ENCODE results near the gene KRTAP16-1. TPM values are rescaled to one million over a fixed set of nuclear protein-coding genes. Genes with fewer than 3 reads are reported as not detected.
"Not testable (repeated sequence)": the region's sequence is repeated elsewhere in the genome, so short reads cannot be mapped to it uniquely, and the experiment has no call there.

Gene KRTAP16-1, protein sequence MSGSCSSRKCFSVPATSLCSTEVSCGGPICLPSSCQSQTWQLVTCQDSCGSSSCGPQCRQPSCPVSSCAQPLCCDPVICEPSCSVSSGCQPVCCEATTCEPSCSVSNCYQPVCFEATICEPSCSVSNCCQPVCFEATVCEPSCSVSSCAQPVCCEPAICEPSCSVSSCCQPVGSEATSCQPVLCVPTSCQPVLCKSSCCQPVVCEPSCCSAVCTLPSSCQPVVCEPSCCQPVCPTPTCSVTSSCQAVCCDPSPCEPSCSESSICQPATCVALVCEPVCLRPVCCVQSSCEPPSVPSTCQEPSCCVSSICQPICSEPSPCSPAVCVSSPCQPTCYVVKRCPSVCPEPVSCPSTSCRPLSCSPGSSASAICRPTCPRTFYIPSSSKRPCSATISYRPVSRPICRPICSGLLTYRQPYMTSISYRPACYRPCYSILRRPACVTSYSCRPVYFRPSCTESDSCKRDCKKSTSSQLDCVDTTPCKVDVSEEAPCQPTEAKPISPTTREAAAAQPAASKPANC
- total RNA-seq (not detected), polyA plus RNA-seq (ENCODE audit: insufficient read length in 2 of 2) (not detected)
- long read RNA-seq, donor 1, result 0 reads
- long read RNA-seq, donor 2, result 0 reads
- long read RNA-seq, donor 3, result 0 reads
- long read RNA-seq, donor 4, result 0 reads

DNA sequence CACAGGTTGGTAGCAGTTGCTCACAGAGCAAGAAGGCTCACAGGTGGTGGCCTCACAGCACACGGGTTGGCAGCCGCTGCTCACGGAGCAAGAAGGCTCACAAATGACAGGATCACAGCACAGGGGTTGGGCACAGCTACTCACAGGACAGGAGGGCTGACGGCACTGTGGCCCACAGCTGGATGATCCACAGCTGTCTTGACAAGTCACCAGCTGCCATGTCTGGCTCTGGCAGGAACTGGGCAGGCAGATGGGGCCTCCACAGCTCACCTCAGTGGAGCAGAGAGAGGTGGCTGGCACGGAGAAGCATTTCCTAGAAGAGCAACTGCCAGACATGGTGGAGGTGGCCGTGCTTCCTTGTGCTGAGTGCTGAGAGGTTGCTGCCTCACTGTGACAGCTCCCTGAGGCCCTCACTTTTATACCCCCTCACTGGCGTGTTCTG, at the start of gene KRTAP16-1:
TSS of gene KRTAP16-1 (minus strand) at position 392 of the 442 bp plus-strand sequence. CDS start at position 336, 56 bp downstream.
- no peak within 1 kb of the TSS for H3K4me3 ChIP-seq (ENCODE audit: low read depth, low read length)
- H3K27me3 ChIP-seq (ENCODE audit: control insufficient read depth, insufficient read depth, low read length), result no peaks in the 10 kb centered on the region
- no peaks in the 10 kb centered on the region for H3K36me3 ChIP-seq (ENCODE audit: control insufficient read depth, insufficient read depth, low read length)
- 68% methylated on average over 6 of the region's 7 CpGs for WGBS (ENCODE audit: insufficient coverage)
- H3K27ac ChIP-seq (ENCODE audit: low read depth, low read length), result no peak within 1 kb of the TSS
- peaks cover 18% of the 10 kb centered on the region for H3K4me1 ChIP-seq (ENCODE audit: control insufficient read depth, insufficient read depth, low read length)
- no peaks in the 10 kb centered on the region for H3K9me3 ChIP-seq (ENCODE audit: control insufficient read depth, insufficient read depth, low read length)
- no peak for DNase-seq (ENCODE audit: low read depth in 4 of 6, low spot score in 6 of 6)

DNA sequence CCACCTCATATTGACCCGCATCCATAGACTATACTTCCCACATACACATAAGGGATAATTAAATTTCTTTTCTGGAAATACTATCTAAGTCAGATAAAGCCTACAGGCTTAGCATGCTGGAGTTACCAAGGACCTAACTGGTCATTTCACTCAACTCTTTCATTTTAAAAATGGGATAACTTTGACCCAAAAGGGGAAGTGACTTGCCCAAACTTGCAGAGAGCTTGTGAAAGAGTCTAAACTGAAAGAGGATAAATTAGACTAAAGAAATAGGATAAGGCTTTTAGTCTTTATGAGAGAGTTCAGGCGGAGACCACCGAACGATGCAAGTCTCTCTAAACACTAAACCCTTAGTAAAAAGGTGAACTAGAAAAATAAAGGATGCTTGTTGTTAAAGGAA, 45.4 kb upstream of the KRTAP16-1 start:
- no CpG with 5 or more reads among the region's 4 CpGs for WGBS (ENCODE audit: insufficient coverage)
- H3K36me3 ChIP-seq (ENCODE audit: control insufficient read depth, insufficient read depth, low read length), result no peaks in the 10 kb centered on the region
- H3K27ac ChIP-seq (ENCODE audit: low read depth, low read length), result no peak overlapping the region
- H3K27me3 ChIP-seq (ENCODE audit: control insufficient read depth, insufficient read depth, low read length), result no peaks in the 10 kb centered on the region
- no peak for DNase-seq (ENCODE audit: low read depth in 4 of 6, low spot score in 6 of 6)
- no peaks in the 10 kb centered on the region for H3K4me1 ChIP-seq (ENCODE audit: control insufficient read depth, insufficient read depth, low read length)
- no peak overlapping the region for H3K4me3 ChIP-seq (ENCODE audit: low read depth, low read length)
- H3K9me3 ChIP-seq (ENCODE audit: control insufficient read depth, insufficient read depth, low read length), result no peaks in the 10 kb centered on the region

DNA sequence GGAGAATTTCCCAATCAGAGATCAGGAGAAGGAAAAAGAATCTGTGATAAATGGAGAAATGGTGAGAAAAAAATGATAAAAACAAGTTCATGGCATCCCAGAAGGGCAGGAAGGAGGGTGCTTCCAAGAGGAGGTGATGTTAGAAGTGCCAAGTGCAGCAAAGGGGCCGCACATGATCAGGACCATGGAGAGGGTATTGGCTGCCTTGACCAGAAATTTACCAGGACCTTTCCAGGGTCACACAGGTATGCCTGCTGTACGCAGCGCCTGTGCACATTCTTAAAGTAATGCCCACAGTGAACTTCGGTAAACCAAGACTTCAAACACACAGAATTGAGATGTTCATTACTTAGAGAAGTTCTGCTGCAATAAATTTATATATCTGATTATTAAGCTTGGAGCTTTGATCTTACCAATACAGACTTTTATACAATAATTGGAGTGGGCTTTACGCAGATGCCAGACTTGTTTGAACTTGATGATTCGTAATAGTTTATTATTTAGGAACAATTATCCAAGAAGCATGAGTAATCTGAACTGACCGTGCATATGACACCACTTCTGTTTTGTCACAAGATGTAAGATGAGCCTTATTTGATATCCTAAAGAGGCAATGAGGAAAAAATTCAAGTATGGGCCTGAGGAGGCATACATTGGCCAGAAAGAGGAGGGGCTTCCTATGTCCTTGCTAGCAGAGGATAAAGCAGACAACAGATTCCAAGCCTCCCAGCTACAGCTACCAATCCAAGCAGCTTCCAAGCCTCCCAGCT, 43.7 kb upstream of the KRTAP16-1 start:
- WGBS (ENCODE audit: insufficient coverage), result 100% methylated on average over 1 of the region's 7 CpGs
- H3K9me3 ChIP-seq (ENCODE audit: control insufficient read depth, insufficient read depth, low read length), result no peaks in the 10 kb centered on the region
- H3K4me1 ChIP-seq (ENCODE audit: control insufficient read depth, insufficient read depth, low read length), result peaks cover 6% of the 10 kb centered on the region
- H3K4me3 ChIP-seq (ENCODE audit: low read depth, low read length), result no peak overlapping the region
- H3K27me3 ChIP-seq (ENCODE audit: control insufficient read depth, insufficient read depth, low read length), result no peaks in the 10 kb centered on the region
- H3K27ac ChIP-seq (ENCODE audit: low read depth, low read length), result no peak overlapping the region
- H3K36me3 ChIP-seq (ENCODE audit: control insufficient read depth, insufficient read depth, low read length), result no peaks in the 10 kb centered on the region
- DNase-seq (ENCODE audit: low read depth in 4 of 6, low spot score in 6 of 6), result no peak

DNA sequence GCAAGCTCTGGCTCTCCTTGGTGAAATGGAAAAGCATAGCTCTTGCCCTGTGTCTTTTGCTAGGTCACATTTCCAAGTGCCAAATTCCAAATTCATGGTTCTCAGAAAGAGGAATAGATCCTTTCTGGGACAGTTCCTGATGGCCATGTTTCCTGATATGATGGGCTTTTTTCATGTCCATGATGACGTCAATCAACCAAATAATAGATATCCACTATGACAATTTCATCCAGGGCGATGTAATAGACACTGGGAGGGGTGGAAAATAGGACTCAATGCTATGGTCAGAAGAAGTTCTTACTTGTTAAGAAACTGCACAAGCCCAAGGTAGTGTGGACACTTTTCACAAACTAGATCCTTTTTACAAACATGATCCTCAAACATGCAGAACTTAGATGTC, 42.1 kb upstream of the KRTAP16-1 start:
- Histone ChIP-seq H3K9me3 (ENCODE audit: control insufficient read depth, insufficient read depth, low read length) (no peaks in the 10 kb centered on the region), H3K27me3 (ENCODE audit: control insufficient read depth, insufficient read depth, low read length) (no peaks in the 10 kb centered on the region), H3K4me1 (ENCODE audit: control insufficient read depth, insufficient read depth, low read length) (peaks cover 6% of the 10 kb centered on the region), H3K27ac (ENCODE audit: low read depth, low read length) (no peak overlapping the region), H3K4me3 (ENCODE audit: low read depth, low read length) (no peak overlapping the region), H3K36me3 (ENCODE audit: control insufficient read depth, insufficient read depth, low read length) (no peaks in the 10 kb centered on the region)
- no peak for DNase-seq (ENCODE audit: low read depth in 4 of 6, low spot score in 6 of 6)
- no CpG with 5 or more reads among the region's 2 CpGs for WGBS (ENCODE audit: insufficient coverage)

DNA sequence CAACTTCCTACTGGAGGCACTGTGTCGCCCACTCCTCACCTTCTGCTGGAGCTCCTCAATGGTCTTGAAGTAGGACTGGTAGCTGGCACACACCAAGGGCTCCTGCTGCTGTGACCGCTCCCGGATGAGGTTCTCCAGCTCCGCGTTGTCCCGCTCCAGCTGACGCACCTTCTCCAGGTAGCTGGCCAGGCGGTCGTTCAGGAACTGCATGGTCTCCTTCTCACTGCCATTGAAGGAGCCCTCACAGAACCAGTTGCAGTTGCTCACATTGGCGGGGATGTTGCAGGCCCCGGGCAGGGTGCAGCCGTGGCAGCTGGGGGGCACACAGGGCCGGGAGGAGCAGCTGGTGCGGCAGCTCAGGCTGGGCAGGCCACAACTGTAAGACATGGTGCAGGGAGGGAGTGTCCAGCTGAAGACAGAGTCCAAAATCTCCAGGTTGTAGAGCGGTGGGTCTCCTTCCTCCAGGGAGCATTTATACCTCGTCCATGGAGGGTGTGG, 41.3 kb upstream of the KRTAP16-1 start, which contains the start of gene KRT33A:
TSS of gene KRT33A (minus strand) at position 448 of the 498 bp plus-strand sequence. CDS start at position 387, 61 bp downstream.
- H3K4me3 ChIP-seq (ENCODE audit: low read depth, low read length); H3K27me3 ChIP-seq (ENCODE audit: control insufficient read depth, insufficient read depth, low read length); H3K27ac ChIP-seq (ENCODE audit: low read depth, low read length); H3K36me3 ChIP-seq (ENCODE audit: control insufficient read depth, insufficient read depth, low read length); DNase-seq (ENCODE audit: low read depth in 4 of 6, low spot score in 6 of 6); H3K9me3 ChIP-seq (ENCODE audit: control insufficient read depth, insufficient read depth, low read length); H3K4me1 ChIP-seq (ENCODE audit: control insufficient read depth, insufficient read depth, low read length): not testable (repeated sequence)
- WGBS (ENCODE audit: insufficient coverage), result 89% methylated on average over 11 of the region's 16 CpGs

DNA sequence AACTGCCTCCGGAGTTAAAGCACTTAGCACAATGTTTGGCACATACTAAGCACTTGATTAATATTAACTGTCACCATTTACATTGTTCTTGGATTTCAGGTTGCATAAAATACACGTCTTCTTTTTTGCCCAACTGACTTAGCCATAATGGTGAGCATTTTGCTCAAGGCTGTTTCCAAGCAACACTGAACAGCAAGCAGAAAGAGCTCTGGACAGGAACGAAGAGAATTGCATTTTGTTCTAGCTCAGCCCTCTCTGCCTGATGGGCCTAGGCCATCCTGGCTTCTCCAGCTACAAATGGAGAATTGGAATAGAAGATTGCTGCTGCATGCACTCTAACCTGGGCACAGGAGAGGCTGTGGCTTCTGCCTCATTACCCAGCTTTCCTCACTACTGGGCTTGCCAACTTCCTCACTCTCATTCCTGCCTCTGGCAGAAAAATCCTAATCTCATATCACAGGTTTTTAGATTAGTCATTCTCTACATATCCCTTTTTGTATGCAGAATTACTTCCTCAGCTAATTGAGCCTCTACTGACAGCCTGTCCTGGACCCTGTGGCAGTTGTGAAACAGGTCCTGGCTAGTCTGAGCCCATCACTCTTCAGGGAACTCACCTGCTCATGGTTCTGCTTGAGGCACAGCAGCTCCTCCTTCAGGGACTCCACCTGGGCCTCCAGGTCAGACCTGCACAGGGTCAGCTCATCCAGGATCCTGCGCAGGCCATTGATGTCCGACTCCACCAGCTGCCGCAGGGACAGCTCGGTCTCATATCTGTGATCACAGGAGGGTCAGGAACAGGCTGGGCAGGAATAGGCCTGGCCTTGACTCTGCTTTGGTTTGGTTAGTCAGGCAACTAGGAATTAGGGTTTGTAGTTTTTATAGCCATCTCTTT, 39.0 kb upstream of the KRTAP16-1 start:
- WGBS (ENCODE audit: insufficient coverage), result 73% methylated on average over 7 of the region's 7 CpGs
- H3K27ac ChIP-seq (ENCODE audit: low read depth, low read length), result no peak overlapping the region

DNA sequence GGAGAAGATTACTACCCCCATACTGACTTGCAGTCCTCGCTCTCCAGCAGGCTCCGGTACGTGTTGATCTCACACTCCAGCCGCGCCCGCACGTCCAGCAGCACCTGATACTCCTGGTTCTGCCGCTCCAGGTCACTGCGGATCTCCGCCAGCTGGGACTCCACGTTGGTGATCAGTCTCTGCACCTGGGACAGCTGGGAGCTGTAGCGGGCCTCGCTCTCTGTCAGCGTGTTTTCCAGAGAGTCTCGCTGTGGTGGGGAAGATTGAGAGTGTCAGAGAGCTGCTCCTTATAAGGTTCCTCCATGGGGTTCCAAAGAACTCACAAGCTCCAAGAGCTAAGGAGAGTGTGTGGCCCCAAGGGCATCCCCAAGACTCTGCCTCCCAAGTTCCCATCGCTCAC, 37.3 kb upstream of the KRTAP16-1 start:
- H3K9me3 ChIP-seq (ENCODE audit: control insufficient read depth, insufficient read depth, low read length); DNase-seq (ENCODE audit: low read depth in 4 of 6, low spot score in 6 of 6); H3K36me3 ChIP-seq (ENCODE audit: control insufficient read depth, insufficient read depth, low read length); H3K27me3 ChIP-seq (ENCODE audit: control insufficient read depth, insufficient read depth, low read length); H3K27ac ChIP-seq (ENCODE audit: low read depth, low read length); H3K4me3 ChIP-seq (ENCODE audit: low read depth, low read length); H3K4me1 ChIP-seq (ENCODE audit: control insufficient read depth, insufficient read depth, low read length): not testable (repeated sequence)
- WGBS (ENCODE audit: insufficient coverage), result 95% methylated on average over 14 of the region's 16 CpGs

More for the DNA sequence above, 39.0 kb upstream of the KRTAP16-1 start:
- Histone ChIP-seq H3K9me3 (ENCODE audit: control insufficient read depth, insufficient read depth, low read length) (peaks cover 2% of the 10 kb centered on the region), H3K4me3 (ENCODE audit: low read depth, low read length) (no peak overlapping the region), H3K36me3 (ENCODE audit: control insufficient read depth, insufficient read depth, low read length) (no peaks in the 10 kb centered on the region), H3K27me3 (ENCODE audit: control insufficient read depth, insufficient read depth, low read length) (no peaks in the 10 kb centered on the region), H3K4me1 (ENCODE audit: control insufficient read depth, insufficient read depth, low read length) (peaks cover 6% of the 10 kb centered on the region)
- DNase-seq (ENCODE audit: low read depth in 4 of 6, low spot score in 6 of 6), result peak in 3 of 6 donors; percentile 7 to 63 (median 30)

DNA sequence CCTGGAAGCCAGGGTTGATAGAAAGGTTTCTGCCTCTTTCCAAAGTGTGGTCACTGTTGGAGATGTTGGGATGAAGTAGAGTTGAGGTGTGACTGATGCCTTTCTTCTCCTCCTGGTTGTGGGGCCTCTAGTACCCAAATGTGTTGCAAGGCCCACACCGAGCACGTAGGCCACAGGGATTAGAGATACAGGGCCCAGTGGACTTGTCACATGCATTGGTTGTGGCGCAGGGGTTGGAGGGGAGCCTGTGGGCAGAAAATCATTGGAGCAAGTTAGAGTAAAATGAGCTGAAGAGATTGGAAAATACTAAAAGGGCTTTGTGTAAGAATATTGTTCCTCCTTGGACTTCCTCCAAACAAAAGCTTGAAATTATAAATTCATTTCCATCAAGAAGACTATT, 36.9 kb upstream of the KRTAP16-1 start:
- no peaks in the 10 kb centered on the region for H3K27me3 ChIP-seq (ENCODE audit: control insufficient read depth, insufficient read depth, low read length)
- WGBS (ENCODE audit: insufficient coverage), result 96% methylated on average over 3 of the region's 3 CpGs
- no peak for DNase-seq (ENCODE audit: low read depth in 4 of 6, low spot score in 6 of 6)
- H3K36me3 ChIP-seq (ENCODE audit: control insufficient read depth, insufficient read depth, low read length), result no peaks in the 10 kb centered on the region
- peak overlapping the region; percentile 16 for H3K27ac ChIP-seq (ENCODE audit: low read depth, low read length)
- H3K4me1 ChIP-seq (ENCODE audit: control insufficient read depth, insufficient read depth, low read length), result peaks cover 6% of the 10 kb centered on the region
- H3K4me3 ChIP-seq (ENCODE audit: low read depth, low read length), result no peak overlapping the region
- peaks cover 2% of the 10 kb centered on the region for H3K9me3 ChIP-seq (ENCODE audit: control insufficient read depth, insufficient read depth, low read length)

All from spinal cord (tissue), 10 donors.